Measurements from ENCODE around the gene ITPRIP. TPM values are rescaled to one million over a fixed set of nuclear protein-coding genes. Genes with fewer than 3 reads are reported as not detected.
A peak's percentile ranks its signal among the peaks of the same experiment; 100 is the strongest.

ITPRIP gene
- total and polyA plus RNA-seq, 12 donors: 17.5 to 87.2 (median 35.9) TPM

DNA sequence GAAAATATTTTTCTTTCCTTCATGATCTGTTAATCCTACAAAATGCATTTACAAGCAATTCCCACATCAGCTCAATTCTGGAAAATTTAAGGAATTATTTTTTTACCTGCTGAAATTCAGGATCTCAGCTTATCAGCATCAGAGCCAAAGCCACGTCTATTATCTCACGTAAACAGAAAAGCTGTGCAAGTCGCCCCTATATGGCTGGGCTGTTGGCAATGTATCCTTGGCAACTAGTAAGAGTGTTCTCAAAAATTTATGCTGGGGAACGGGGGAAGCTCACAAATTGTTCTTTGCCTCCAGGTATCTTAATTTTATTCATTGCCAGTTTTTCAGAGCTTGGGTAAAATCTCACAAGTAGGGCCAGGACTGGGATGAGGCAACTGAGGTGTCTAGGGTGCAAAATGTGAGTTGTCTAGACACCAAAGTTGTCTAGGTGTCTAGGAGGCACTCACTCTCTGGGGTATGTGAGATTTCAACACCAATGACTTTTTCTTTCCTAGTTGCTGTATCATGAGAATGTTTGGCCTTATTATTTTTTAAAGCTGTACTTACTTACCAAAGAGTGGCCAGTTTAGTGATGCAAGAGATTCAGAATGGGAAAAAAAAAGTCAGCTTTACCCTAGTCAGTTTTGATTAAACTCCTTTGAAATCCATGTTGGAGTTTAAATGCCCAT is 64.2 kb downstream of the ITPRIP start:
- TF ChIP-seq, protein P1, sequence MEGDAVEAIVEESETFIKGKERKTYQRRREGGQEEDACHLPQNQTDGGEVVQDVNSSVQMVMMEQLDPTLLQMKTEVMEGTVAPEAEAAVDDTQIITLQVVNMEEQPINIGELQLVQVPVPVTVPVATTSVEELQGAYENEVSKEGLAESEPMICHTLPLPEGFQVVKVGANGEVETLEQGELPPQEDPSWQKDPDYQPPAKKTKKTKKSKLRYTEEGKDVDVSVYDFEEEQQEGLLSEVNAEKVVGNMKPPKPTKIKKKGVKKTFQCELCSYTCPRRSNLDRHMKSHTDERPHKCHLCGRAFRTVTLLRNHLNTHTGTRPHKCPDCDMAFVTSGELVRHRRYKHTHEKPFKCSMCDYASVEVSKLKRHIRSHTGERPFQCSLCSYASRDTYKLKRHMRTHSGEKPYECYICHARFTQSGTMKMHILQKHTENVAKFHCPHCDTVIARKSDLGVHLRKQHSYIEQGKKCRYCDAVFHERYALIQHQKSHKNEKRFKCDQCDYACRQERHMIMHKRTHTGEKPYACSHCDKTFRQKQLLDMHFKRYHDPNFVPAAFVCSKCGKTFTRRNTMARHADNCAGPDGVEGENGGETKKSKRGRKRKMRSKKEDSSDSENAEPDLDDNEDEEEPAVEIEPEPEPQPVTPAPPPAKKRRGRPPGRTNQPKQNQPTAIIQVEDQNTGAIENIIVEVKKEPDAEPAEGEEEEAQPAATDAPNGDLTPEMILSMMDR (IDR thresholded peaks at IDR 0.05): no peak
- 72 to 82% methylated on average over 4 of the region's 4 CpGs for WGBS, 2 donors
- Histone ChIP-seq H3K27ac (no peak overlapping the region), H3K27me3 (peaks cover 0 to 25% (median 8%) of the 10 kb centered on the region in 7 donors), H3K36me3 (no peaks in the 10 kb centered on the region), H3K4me3 (no peak overlapping the region), H3K9me3 (no peaks in the 10 kb centered on the region), H3K4me1 (peaks cover 0 to 13% (median 4%) of the 10 kb centered on the region in 9 donors)
- intact Hi-C loops (cut with DNase I): loop anchor here in 1 of 10 donors (5.0 kb wide), 1 partner anchor 387 kb away; no protein-coding TSS in a partner anchor
- DNase-seq (no peak), ATAC-seq (no peak)

DNA sequence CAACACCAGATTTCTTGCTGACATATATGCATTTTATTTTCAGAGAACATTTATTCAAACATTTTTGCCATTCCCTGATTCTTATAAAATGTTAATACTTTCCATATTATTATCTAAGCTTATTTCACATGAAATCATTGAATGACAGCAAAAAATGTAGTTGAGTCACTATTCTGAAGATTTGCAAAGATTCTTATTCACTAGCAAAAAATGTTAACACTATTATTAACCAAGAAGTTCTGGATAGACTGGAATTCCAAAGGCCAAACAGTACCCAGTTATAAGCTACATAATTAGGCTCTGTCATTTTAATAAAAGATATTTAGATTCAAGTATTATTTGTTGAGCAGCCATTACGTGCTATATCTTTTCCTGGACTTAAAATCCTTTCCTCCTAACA is 65.0 kb downstream of the ITPRIP start:
- no peak for ATAC-seq
- Histone ChIP-seq H3K27ac (no peak overlapping the region), H3K36me3 (peaks cover 0 to 3% (median 0%) of the 10 kb centered on the region in 9 donors), H3K4me1 (peaks cover 0 to 17% (median 8%) of the 10 kb centered on the region in 9 donors), H3K4me3 (no peak overlapping the region), H3K9me3 (no peaks in the 10 kb centered on the region), H3K27me3 (peaks cover 0 to 25% (median 8%) of the 10 kb centered on the region in 7 donors)
- DNase-seq: no peak
- intact Hi-C loops (cut with DNase I): loop anchor here in 1 of 10 donors (5.0 kb wide), 1 partner anchor 386 kb away; no protein-coding TSS in a partner anchor
- 92 to 94% methylated on average over 1 of the region's 1 CpG for WGBS, 2 donors
- TF ChIP-seq, protein P1 (IDR thresholded peaks at IDR 0.05): no peak

DNA sequence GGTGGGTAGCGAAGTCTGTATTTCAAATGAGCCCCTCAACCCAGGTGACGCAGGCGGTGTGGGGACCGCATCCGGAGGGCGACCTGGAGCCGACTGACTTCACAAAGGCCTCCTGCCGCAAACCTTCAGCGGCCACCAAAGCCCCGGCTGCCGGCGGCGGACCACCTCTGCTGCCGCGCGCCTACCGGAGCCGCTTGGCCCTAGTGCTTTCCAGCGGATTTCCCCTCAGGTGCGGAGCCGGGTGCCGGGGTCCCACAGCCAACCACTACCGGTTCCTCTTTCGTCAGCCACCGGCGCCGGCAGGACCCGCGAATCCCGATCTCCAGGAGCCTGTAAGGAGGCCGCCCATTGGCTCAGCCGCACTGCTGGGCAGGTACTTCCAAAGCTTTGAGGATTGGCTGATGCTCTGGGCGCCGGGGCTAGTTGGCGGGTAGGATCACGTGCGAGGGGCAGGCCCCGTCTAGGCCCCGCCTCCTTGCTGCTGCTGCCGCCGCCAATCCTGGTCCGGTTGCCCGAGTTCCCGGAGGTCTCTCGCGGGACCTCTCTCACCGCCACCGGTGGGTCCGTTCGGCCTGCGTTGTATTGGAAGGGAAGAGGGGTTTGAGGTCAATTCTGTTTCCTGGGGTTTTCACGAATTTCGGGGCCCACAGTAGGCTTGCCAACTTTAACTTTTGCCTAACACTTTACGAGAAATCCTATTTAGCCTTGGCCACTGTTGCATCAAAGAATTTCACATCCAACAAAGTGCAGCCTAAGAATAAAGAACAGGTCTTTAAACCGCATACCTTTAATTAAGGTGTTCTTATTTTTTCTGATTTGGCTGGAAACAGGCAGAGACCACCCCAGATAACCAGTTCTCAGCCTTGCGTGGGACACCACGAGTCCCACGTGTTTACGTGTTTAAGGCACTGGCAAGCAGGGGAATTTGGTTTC is 69.3 kb downstream of the ITPRIP start, which contains the start of gene GSTO2:
GSTO2 (plus strand) TSS at position 472 of the 933 bp plus-strand sequence. CDS start 5,732 bp downstream, outside the sequence.
- Histone ChIP-seq H3K36me3 (peaks cover 0 to 46% (median 32%) of the 10 kb centered on the region in 9 donors), H3K4me1 (peaks cover 0 to 39% (median 15%) of the 10 kb centered on the region in 9 donors), H3K27ac (peak within 1 kb of the TSS; percentile 63 to 93 (median 80)), H3K27me3 (no peaks in the 10 kb centered on the region), H3K4me3 (peak within 1 kb of the TSS; percentile 47 to 88 (median 70)), H3K9me3 (no peaks in the 10 kb centered on the region)
- intact Hi-C loops (cut with DNase I): no loop called here
- DNase-seq (peak; percentile 98 to 99), ATAC-seq (peak; percentile 100)
- TF ChIP-seq, protein P1 (IDR thresholded peaks at IDR 0.05): no peak
- WGBS, 2 donors: 2 to 3% methylated on average over 59 of the region's 59 CpGs

DNA sequence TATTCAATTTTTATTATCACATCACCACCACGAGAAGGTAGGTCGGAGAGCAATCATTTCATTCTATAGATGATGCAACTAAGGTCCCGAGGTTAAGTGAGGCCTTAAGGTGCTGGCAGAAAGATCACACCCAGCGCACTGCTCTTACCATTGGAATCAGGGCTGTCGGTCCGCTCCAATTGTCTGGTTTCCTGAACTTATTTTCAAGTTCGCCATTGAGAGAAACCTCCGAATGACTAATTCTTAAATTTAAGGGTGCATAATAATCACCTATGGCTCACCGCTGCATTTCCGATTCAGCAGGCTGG is 69.9 kb downstream of the ITPRIP start:
- Histone ChIP-seq H3K4me1 (peaks cover 0 to 43% (median 16%) of the 10 kb centered on the region in 9 donors), H3K27ac (peak overlapping the region in 9 of 10 donors; percentile 70 to 93 (median 81)), H3K9me3 (no peaks in the 10 kb centered on the region), H3K4me3 (peak overlapping the region; percentile 47 to 88 (median 70)), H3K27me3 (no peaks in the 10 kb centered on the region), H3K36me3 (peaks cover 0 to 52% (median 33%) of the 10 kb centered on the region in 9 donors)
- DNase-seq (no peak), ATAC-seq (peak in 1 of 8 donors; percentile 2)
- 5 to 12% methylated on average over 10 of the region's 10 CpGs for WGBS, 2 donors
- TF ChIP-seq, protein P1 (IDR thresholded peaks at IDR 0.05): no peak
- intact Hi-C loops (cut with DNase I): no loop called here

All from heart right ventricle (tissue), 16 donors.